Activated T-cell treated with anti-CD3 and anti-CD28 coated beads for 24 hours (primary cell): ENCODE measurements around the gene STK11IP.

Experiments used
- DNase-seq: peaks from one replicate; pipeline ENCODE4 v3.0.0-alpha.2; 2020; ENCODE audit warnings: low read depth

STK11IP gene

GRCh38 chr2:219578811-219579613, 18.6 kb upstream of the STK11IP start:
- no peak for DNase-seq

DNA sequence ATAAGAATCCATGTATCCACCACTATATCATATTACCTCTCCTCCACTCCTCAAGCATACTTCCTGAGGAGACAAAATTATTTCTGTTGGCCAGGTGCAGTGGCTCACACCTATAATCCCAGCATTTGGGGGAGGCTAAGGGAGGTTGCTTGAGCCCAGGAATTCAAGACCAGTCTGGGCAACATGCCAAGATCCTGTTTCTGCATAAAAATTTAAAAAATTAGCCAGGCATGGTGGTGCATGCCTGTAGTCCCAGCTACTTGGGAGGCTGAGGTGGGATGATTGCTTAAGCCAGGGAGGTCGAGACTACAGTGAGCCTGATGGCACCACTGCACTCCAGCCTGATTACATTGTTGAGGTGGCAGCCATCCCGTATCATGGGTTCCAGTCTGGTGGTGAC, 16.3 kb upstream of the STK11IP start:
- no peak for DNase-seq

DNA sequence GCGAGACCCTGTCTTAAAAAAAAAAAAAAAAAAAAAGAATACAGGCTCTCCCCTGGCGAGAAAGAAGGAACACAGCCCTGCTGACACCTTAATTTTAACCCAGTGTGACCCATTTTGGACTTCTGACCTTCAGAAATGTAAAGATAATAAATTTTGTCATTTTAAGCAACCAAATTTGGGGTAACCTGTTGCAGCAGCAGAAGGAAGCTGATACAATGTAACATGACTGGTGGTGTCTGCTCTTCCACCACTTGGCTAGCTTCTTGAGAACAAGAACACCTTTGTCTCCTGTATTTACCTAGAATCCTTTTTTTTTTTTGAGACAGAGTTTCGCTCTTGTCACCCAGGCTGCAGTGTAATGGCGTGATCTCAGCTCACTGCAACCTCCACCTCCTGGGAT, 6.6 kb upstream of the STK11IP start:
- DNase-seq: no peak

DNA sequence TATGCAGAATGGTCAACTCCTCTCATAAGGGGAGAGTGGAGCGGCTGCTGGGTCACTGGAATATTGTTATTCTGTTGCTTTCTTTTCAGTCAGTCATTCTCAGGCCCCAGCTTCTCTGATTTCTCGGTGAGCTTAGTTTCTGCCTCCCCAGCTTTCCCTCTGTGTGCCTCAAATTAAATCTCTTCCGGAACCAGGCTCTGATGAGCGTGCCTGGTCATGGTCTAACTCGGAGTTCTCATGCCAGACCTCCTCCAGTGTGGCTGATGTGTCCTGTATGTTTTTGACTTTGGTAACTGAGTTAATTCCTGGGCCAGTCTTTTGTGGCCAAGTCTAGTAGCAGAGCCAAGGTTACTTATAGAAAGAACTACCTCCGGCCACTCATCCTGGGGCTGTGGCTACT, 4.9 kb upstream of the STK11IP start:
- DNase-seq: no peak

DNA sequence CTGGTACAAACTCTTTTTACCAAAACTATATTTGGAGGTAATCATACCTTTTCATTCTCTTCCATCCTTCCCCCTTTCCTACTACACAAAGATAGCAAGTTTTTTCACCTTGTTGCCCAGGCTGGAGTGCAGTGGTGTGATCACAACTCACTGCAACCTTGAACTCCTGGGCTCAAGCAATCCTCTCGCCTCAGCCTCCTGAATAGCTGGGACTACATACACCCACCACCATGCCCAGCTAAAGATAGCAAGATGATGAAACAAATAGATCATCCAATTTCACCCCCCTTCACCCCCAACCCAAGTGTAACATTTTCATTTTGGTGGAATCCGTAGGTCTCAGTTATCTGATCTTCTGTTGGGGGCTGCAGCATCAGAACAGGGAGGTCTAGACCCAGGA, 4.5 kb upstream of the STK11IP start:
- DNase-seq: no peak

GRCh38 chr2:219595256-219595655, 2.4 kb upstream of the STK11IP start:
- DNase-seq: no peak

GRCh38 chr2:219596954-219597551, 604 bp upstream of the STK11IP start:
- no peak for DNase-seq

GRCh38 chr2:219598308-219599078, 836 bp downstream of the STK11IP start:
- DNase-seq: no peak

DNA sequence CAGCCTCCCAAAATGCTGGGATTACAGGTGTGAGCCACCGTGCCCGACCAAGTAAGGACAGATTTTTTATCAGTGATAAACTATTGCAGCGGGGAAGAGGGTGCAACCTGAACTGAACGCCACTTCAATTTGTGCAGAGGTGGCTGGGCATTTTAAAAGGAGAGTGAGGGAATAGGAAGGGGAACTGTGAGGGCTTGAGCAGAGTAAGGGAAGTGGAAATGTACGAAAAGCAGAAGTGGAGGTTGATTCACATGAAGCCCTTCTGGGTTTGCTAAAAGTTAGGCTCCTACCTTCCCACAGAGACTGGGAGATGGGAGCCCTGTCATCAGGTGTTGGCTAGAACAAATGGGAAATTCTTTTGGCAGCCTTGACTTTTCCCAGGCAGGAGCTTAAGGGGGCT, 6.1 kb downstream of the STK11IP start:
- no peak for DNase-seq

DNA sequence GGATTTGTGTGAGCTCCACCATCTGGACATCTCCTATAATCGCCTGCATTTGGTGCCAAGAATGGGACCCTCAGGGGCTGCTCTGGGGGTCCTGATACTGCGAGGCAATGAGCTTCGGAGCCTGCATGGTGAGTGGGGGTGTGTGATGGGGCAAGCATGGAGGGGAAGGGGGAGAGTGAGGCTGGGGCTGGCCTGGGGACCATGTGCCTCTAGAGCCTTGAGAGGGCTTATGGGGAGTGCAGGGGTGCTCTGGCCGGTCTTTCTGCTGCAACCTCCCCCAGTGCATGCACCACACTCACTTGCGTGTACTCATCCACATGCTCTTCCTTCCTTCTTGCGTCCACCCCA, 7.9 kb downstream of the STK11IP start:
- DNase-seq: no peak

- DNase-seq: no peak
Measured at GRCh38 chr2:219607931-219608330, 10.3 kb downstream of the STK11IP start.

DNA sequence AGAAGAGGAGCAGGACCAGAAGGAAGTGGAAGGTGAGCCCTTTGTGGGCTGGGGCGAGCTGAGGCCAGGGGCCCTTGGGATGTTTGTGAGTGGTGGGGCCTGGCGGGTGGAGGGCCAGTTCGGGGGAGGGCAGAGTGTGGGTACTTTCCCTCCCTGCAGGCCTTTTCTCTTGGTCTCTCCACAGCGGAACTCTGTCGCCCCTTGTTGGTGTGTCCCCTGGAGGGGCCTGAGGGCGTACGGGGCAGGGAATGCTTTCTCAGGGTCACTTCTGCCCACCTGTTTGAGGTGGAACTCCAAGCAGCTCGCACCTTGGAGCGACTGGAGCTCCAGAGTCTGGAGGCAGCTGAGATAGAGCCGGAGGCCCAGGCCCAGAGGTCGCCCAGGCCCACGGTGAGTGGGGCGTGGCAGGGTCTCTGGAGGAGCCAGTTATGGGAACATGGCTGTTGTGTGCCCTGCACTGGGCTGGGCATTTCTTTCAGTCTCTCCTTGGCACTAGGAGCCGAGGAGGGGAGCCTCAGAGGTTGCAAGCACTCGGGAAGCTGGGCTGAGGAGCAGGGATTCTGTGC, 10.8 kb downstream of the STK11IP start:
- DNase-seq: no peak

DNA sequence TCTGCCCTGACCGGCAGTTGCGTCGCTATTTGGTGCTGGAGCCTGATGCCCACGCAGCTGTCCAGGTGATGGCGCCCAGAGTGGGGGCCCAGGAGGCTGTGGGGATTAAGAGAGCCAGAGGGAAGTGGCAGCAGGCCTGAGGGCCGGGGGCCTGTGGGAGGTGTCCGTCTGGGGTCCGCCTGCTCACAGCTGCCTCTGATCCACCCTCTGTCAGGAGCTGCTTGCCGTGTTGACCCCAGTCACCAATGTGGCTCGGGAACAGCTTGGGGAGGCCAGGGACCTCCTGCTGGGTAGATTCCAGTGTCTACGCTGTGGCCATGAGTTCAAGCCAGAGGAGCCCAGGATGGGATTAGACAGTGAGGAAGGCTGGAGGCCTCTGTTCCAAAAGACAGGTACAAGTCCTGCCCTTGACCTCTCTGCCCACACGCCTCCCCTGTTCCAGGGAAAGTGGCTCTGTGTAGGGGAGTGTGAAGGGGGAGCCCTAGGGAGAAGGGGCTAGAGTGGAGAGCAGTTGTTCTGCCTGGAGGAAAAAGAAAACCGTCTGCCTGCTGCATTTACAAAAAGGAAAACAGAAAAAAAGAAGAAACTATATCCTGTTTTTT, 11.6 kb downstream of the STK11IP start:
- no peak for DNase-seq

GRCh38 chr2:219611306-219611705, 13.6 kb downstream of the STK11IP start:
- DNase-seq: no peak

DNA sequence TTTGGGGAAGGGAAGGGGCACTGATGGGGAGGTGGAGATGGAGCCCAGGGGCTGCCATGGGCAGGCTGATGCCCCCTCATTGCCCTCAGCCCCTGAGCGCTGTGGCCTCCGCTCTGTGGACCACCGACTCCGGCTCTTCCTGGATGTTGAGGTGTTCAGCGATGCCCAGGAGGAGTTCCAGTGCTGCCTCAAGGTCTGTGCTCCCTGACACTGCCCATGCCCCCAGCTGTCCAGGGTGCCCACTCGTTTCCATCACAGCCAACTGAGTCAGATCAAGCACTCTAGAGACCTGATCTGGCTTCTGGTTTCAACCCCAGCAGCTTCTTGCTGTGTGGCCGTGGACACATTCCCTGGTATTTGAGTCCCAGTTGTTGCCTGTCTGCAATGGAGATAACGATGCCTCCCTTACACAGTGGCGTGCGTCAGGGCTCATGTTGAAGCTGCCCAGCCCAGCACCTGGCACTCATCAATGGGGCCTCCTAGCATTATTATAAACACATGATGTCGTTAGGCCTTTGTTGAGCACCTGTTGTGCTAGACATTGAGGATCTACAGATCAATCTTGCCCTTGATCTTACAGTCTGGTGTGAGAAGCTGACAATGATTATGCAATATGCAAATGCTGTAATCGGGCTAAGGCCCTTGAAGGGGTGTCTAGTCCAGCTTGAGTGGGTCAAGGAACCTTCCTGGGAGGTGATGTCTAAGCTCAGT, 14.4 kb downstream of the STK11IP start:
- DNase-seq: no peak

GRCh38 chr2:219612577-219613286, 15.1 kb downstream of the STK11IP start:
- DNase-seq: no peak

DNA sequence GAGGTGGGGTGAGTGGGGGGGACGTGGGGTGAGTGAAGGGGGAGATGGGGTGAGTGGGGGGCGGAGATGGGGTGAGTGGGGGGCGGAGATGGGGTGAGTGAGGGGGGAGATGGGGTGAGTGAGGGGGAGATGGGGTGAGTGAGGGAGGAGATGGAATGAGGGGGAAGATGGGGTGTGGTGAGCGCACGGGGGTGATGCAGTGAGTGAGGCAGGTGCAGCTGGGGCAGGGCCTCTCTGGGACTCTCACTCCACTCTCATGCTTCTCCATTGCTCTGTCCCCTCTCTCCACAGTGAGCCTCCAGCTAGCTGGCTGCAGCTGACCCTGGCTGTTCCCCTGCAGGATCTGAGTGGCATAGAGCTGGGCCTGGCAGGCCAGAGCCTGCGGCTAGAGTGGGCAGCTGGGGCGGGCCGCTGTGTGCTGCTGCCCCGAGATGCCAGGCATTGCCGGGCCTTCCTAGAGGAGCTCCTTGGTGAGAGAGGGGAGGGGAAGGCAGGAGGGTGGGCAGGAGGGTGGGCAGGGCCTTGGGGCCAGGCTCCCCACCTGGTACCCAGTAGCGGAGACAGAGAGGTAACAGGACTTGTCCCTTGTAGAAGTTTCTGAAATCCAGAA, 15.9 kb downstream of the STK11IP start:
- DNase-seq: no peak

DNA sequence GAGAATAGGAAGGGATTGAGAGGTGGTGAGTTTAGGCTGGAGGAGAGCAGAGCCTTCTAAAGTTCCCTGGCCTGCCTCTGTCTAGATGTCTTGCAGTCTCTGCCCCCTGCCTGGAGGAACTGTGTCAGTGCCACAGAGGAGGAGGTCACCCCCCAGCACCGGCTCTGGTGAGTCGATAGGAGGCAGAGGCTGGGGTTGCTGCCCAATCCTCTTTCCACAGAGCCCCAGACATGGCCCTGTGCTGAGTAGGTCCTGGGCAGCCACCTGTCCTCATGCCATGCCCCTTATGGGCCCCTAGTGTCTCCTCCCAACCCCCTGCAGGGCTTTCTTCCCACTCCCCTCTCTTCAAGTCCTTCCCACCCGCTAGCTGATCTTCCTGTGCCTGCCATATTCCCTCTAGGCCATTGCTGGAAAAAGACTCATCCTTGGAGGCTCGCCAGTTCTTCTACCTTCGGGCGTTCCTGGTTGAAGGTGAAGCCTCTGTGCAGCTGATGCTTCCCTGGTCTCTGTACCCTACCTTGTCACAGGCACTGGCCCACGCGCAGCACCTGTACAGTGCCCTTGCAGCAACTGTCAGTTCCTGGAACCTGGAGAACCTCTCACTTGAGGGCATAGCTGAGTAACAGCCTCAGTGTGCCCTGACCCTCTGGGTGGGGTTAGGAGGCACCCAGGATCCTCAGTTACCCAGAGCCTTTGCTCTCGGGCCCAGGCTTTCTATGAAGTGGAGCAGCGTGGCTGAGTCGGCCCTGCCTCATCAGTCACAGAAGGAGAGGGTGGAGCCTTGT, 16.6 kb downstream of the STK11IP start:
- no peak for DNase-seq

DNA sequence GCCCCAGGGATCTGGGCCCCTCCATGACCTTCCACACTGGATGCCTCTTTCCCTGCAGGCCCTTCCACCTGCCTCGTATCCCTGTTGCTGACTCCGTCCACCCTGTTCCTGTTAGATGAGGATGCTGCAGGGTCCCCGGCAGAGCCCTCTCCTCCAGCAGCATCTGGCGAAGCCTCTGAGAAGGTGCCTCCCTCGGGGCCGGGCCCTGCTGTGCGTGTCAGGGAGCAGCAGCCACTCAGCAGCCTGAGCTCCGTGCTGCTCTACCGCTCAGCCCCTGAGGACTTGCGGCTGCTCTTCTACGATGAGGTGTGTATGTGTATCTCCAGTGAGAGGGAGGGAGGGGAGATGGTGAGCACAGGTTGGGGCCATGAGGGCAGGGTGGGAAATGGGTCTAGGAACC, 17.4 kb downstream of the STK11IP start:
- DNase-seq: no peak

DNA sequence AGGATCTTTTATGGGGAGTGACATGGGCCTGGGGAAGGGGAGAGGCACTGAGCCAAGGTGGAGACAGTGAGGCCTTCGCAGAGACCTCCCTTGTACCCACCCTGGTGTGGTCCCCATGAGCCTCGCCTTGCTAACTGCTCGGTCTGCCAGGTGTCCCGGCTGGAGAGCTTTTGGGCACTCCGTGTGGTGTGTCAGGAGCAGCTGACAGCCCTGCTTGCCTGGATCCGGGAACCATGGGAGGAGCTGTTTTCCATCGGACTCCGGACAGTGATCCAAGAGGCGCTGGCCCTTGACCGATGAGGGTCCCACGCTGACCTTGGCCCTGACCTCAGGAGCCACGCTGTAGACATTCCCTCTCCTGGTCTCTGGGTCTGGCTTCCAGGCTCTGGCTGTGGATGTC, 18.2 kb downstream of the STK11IP start:
- no peak for DNase-seq
